ENCODE results near the gene SEPTIN10.

- TF ChIP-seq POLR2AphosphoS5 (IDR thresholded peaks at IDR 0.05) (no peak), POLR2A (IDR thresholded peaks at IDR 0.05) (no peak)
- TF ChIP-seq, protein P1, sequence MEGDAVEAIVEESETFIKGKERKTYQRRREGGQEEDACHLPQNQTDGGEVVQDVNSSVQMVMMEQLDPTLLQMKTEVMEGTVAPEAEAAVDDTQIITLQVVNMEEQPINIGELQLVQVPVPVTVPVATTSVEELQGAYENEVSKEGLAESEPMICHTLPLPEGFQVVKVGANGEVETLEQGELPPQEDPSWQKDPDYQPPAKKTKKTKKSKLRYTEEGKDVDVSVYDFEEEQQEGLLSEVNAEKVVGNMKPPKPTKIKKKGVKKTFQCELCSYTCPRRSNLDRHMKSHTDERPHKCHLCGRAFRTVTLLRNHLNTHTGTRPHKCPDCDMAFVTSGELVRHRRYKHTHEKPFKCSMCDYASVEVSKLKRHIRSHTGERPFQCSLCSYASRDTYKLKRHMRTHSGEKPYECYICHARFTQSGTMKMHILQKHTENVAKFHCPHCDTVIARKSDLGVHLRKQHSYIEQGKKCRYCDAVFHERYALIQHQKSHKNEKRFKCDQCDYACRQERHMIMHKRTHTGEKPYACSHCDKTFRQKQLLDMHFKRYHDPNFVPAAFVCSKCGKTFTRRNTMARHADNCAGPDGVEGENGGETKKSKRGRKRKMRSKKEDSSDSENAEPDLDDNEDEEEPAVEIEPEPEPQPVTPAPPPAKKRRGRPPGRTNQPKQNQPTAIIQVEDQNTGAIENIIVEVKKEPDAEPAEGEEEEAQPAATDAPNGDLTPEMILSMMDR (IDR thresholded peaks at IDR 0.05) = no peak
These were observed 18.5 kb upstream of the SEPTIN10 start for GRCh38 chr2:109632158-109632789.

All from sigmoid colon (tissue), 4 donors.